ENCODE data around the gene TOX3. TPM values are rescaled to one million over a fixed set of nuclear protein-coding genes. Genes with fewer than 3 reads are reported as not detected.
A peak's percentile ranks its signal among the peaks of the same experiment; 100 is the strongest.

Gene TOX3
- total and polyA plus RNA-seq, 4 donors: 1.3 to 3.5 (median 2.4) TPM

GRCh38 chr16:52407778-52408177 lies 139.2 kb downstream of the TOX3 start:
- no peaks in the 10 kb centered on the region for H3K27me3 ChIP-seq (ENCODE audit: control insufficient read depth in 4 of 4, insufficient read depth in 4 of 4, low read length in 3 of 4)
- WGBS: 56% methylated on average over 1 of the region's 1 CpG
- H3K27ac ChIP-seq (ENCODE audit: low read depth in 1 of 2, low read length in 2 of 2): peak overlapping the region in 1 of 2 donors; percentile 61
- no peak overlapping the region for H3K9ac ChIP-seq (ENCODE audit: low read depth in 1 of 2, low read length in 2 of 2)
- H3K4me3 ChIP-seq (ENCODE audit: low read depth in 1 of 3, low read length in 3 of 3): no peak overlapping the region
- no peaks in the 10 kb centered on the region for H3K9me3 ChIP-seq (ENCODE audit: control insufficient read depth in 4 of 4, low read length in 3 of 4)
- DNase-seq (ENCODE audit: low spot score): no peak
- TF ChIP-seq TAF1 (conservative IDR thresholded peaks at IDR 0.05): no peak
- no peak for TF ChIP-seq HNF4G (IDR thresholded peaks at IDR 0.05)
- no peak for TF ChIP-seq FOXA2 (IDR thresholded peaks at IDR 0.05)
- no peak for TF ChIP-seq EGR1 (IDR thresholded peaks at IDR 0.05; ENCODE audit: low read depth in 2 of 2)
- no peak for TF ChIP-seq MAX (IDR thresholded peaks at IDR 0.05)
- TF ChIP-seq, protein P1, sequence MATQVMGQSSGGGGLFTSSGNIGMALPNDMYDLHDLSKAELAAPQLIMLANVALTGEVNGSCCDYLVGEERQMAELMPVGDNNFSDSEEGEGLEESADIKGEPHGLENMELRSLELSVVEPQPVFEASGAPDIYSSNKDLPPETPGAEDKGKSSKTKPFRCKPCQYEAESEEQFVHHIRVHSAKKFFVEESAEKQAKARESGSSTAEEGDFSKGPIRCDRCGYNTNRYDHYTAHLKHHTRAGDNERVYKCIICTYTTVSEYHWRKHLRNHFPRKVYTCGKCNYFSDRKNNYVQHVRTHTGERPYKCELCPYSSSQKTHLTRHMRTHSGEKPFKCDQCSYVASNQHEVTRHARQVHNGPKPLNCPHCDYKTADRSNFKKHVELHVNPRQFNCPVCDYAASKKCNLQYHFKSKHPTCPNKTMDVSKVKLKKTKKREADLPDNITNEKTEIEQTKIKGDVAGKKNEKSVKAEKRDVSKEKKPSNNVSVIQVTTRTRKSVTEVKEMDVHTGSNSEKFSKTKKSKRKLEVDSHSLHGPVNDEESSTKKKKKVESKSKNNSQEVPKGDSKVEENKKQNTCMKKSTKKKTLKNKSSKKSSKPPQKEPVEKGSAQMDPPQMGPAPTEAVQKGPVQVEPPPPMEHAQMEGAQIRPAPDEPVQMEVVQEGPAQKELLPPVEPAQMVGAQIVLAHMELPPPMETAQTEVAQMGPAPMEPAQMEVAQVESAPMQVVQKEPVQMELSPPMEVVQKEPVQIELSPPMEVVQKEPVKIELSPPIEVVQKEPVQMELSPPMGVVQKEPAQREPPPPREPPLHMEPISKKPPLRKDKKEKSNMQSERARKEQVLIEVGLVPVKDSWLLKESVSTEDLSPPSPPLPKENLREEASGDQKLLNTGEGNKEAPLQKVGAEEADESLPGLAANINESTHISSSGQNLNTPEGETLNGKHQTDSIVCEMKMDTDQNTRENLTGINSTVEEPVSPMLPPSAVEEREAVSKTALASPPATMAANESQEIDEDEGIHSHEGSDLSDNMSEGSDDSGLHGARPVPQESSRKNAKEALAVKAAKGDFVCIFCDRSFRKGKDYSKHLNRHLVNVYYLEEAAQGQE (IDR thresholded peaks at IDR 0.05): no peak
- TF ChIP-seq ATF3 (IDR thresholded peaks at IDR 0.05): no peak
- no peak for TF ChIP-seq RAD21 (IDR thresholded peaks at IDR 0.05)
- TF ChIP-seq SP1 (IDR thresholded peaks at IDR 0.05): no peak
- no peak for TF ChIP-seq RXRA (IDR thresholded peaks at IDR 0.05)
- no peak for TF ChIP-seq GABPA (IDR thresholded peaks at IDR 0.05 in 1 of 2, conservative IDR thresholded peaks at IDR 0.05 in 1 of 2)
- TF ChIP-seq NR2F2 (IDR thresholded peaks at IDR 0.05): no peak
- TF ChIP-seq ZBTB33 (IDR thresholded peaks at IDR 0.05): no peak
- no peak for TF ChIP-seq YY1 (IDR thresholded peaks at IDR 0.05)
- H3K36me3 ChIP-seq (ENCODE audit: control insufficient read depth in 4 of 4, insufficient read depth in 3 of 4, low read depth in 1 of 4, low read length in 3 of 4): no peaks in the 10 kb centered on the region
- peaks cover 2 to 12% (median 7%) of the 10 kb centered on the region in 4 donors for H3K4me1 ChIP-seq (ENCODE audit: control insufficient read depth in 4 of 4, insufficient read depth in 4 of 4, low read length in 3 of 4)

- H3K36me3 ChIP-seq (ENCODE audit: control insufficient read depth in 4 of 4, insufficient read depth in 3 of 4, low read depth in 1 of 4, low read length in 3 of 4): no peaks in the 10 kb centered on the region
- H3K4me3 ChIP-seq (ENCODE audit: low read depth in 1 of 3, low read length in 3 of 3): no peak overlapping the region
- TF ChIP-seq GABPA (IDR thresholded peaks at IDR 0.05 in 1 of 2, conservative IDR thresholded peaks at IDR 0.05 in 1 of 2) (no peak), HNF4A (conservative IDR thresholded peaks at IDR 0.05) (no peak), CTCF (IDR thresholded peaks at IDR 0.05; ENCODE audit: low read depth, low read length, missing input control) (no peak), TAF1 (conservative IDR thresholded peaks at IDR 0.05) (no peak), HNF4G (IDR thresholded peaks at IDR 0.05) (no peak), RXRA (IDR thresholded peaks at IDR 0.05) (no peak), ZBTB33 (IDR thresholded peaks at IDR 0.05) (no peak), SP1 (IDR thresholded peaks at IDR 0.05) (no peak), ATF3 (IDR thresholded peaks at IDR 0.05) (no peak), FOXA2 (IDR thresholded peaks at IDR 0.05) (no peak), MAX (IDR thresholded peaks at IDR 0.05) (no peak), EGR1 (IDR thresholded peaks at IDR 0.05; ENCODE audit: low read depth in 2 of 2) (no peak)
- TF ChIP-seq, protein P1 (IDR thresholded peaks at IDR 0.05): no peak
- no peaks in the 10 kb centered on the region for H3K27me3 ChIP-seq (ENCODE audit: control insufficient read depth in 4 of 4, insufficient read depth in 4 of 4, low read length in 3 of 4)
- WGBS: 90% methylated on average over 1 of the region's 1 CpG
- no peak overlapping the region for H3K9ac ChIP-seq (ENCODE audit: low read depth in 1 of 2, low read length in 2 of 2)
- DNase-seq (ENCODE audit: low spot score): no peak
- no peak overlapping the region for H3K27ac ChIP-seq (ENCODE audit: low read depth in 1 of 2, low read length in 2 of 2)
- H3K9me3 ChIP-seq (ENCODE audit: control insufficient read depth in 4 of 4, low read length in 3 of 4): no peaks in the 10 kb centered on the region
- peaks cover 2 to 12% (median 7%) of the 10 kb centered on the region in 4 donors for H3K4me1 ChIP-seq (ENCODE audit: control insufficient read depth in 4 of 4, insufficient read depth in 4 of 4, low read length in 3 of 4)
Measured at GRCh38 chr16:52405441-52405840, 141.5 kb downstream of the TOX3 start.

Measured in liver (tissue), 9 donors.